ENCODE measurements around the gene CYP27B1.

DNA sequence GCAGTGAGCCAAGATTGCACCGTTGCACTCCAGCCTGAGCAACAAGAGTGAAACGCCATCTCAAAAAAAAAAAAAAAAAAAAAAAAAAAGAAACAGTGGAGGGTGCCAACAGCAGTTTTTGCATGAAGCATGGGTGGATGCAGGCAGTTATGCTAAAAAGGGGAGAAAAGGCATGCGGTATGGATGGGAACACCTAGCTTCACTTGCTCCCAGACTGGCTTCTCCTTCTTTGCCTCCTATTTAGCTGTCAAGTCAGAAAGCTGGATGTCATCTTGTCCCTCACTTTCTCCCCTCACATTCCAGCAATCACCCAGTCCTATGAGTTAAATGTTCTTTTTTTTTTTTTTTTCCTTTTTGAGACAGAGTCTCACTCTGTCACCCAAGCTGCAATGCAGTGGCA, 8.2 kb upstream of the CYP27B1 start:
- no peak for TF ChIP-seq CTCF (IDR thresholded peaks at IDR 0.05)
- TF ChIP-seq POLR2A (IDR thresholded peaks at IDR 0.05), result no peak
- no peak for TF ChIP-seq POLR2AphosphoS5 (IDR thresholded peaks at IDR 0.05)
